ENCODE results near the gene PLK5.

The PLK5 gene

DNA sequence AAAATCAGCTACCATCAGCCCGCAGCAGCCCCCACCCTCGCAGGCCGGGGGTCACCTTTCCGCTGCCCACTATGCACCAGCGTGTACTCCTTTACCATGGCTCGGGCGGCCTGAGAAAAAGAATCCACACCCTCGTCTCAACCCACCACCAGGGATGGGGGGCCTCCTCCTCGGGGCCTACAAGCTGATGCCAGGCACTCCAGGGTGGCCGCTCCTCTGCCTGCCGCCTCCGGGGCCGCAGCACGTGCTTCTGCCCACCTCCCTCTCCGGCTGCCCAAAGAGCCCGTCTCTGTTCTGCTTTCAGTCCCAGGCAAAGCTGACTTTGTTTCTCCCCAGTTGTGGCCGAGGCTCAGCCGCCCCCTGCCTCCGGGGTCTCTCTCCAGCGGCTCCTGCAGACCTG, 55.3 kb downstream of the PLK5 start:
- DNase-seq, result no peak

DNA sequence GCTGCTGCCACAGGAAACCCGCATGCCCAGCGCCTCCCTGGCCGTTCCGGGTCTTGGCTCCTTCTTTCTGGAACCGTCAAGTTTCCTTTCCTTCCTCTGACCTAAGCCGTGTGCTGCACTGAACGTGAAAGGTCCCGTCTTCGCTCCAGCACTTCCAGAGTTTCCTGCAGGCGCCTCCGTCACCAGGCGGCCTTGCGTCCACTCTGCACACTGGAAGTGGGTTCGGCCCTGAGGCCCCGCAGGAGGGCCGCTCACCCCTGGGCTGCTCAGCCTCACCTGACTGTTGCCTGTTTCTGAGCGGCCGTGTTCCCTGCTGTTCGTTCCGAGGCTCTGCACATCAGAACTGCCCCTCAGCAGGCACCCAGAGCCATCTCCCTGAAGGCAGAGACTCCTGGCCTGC, 56.5 kb downstream of the PLK5 start:
- DNase-seq, result no peak

DNA sequence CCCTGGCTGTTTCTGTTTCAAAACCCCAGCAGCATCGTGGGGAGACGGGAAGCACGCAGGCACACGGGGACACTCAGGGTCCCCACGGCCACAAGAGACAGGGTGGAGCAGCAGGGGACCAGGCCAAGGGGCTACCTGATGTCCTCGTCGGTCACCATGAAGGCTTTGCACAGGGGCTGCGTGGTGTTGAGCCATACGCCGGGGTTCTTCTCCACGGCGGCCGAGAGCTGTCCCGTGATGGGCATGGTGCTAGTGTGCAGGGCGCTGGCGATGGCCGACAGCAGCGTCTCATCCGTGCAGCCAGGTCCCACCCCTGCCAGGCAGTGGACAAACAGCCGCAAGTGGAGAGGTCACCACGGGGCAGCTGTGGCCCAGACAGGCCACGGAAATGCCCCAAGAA, 57.1 kb downstream of the PLK5 start:
- no peak for DNase-seq

DNA sequence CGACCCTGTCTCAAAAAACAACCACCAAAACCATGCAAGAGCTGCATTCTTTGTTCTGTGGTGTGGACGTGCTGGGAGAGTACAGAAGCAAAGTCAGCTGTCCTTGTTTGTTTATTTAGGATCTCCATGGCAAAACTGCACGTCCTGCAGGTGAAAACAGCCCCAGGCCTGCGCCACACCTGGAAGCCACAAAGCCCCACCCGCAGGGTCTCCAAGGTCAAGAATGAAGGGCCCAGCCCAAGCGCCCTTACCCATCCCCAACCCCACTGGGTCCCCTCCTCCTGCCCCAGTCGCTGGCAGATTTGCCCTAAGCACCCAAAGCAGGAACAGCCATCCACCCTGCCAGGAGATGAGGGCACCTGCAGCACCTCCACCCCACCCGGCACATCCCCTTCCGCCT, 58.3 kb downstream of the PLK5 start:
- no peak for DNase-seq

DNA sequence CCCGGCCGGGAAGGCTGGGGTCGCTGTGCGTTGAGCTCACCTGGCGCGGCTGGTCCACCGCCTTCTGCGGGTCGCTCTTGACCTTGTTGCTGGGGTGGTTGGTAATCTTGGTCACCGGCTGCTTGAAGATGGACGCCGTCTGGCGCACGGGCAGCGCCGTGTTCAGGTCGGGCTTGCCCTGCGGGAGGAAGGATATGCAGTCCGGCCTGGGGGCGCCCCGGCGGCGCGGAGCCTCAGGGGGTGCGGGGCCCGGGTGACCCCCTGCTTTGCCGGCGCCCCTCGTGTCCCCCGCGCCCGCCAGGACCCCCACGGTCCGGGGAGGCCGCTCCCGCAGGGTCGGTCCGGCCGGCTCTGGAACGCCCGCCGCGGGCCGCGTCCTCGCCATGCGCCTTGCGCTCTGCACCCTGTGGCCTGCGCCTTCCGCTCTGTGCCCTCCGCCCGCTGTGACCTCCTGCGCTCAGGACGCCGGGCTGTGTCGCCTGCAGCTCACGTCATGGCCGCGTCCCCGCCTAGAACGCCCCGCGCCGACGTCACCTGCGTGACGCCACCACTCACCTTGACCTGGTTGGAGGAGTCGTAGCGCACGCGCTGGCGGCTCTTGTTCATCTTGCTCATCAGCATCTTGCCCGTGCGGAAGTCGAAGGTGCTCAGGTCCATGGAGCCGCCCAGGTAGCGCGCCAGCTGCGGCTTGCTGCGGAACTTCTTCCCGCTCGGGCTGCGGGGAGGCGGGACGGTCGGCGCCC, 60.8 kb downstream of the PLK5 start:
- no peak for DNase-seq

DNA sequence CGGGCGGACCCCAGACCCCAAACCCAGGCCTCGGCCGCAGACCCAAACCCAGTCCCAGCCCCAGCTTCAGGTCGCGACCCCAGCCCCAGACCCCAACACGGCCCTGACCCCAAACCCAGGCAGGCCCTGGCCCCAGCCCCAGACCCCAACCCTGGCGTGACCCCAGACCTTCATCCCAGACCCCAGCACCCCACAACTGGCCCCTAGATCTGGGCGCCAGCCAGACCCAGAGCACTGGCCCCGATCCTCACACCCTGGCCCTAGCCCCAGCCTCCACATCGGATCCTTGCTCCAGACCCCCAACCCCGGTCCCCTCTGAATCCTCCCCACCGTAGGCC, 61.3 kb downstream of the PLK5 start:
- no peak for DNase-seq

Measured in CD4-positive, alpha-beta T cell treated with Interleukin-6 for 4 hours (primary cell).